ENCODE measurements around the gene NCDN. TPM values are rescaled to one million over a fixed set of nuclear protein-coding genes. Genes with fewer than 3 reads are reported as not detected.

NCDN gene
- total RNA-seq, 1 donor from 2014 or later = 26.1 TPM

DNA sequence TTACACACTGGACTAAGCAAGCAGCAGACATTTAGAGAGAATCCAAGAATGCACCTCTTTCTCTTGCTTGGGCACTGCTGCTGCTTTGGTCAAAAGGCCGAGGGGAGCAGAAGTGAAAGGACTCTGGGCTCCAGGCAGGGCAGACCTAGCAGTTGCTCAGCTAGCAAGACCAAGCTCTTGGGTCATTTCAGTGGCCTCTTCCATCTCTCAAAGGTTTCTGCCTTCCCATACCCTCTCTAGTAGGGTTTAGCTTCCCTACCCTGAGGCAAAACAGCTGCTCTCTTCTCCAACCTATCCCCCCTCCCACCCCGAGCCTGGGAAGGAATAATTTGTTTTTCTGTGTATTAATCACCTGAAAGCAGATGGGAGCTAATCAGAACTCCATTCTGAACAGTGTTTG lies 41.3 kb downstream of the NCDN start:
- DNase-seq = no peak
- H3K4me1 ChIP-seq = no peaks in the 10 kb centered on the region
- H3K36me3 ChIP-seq = peaks cover 51% of the 10 kb centered on the region
- no peak overlapping the region for H3K27ac ChIP-seq (replicated peaks)
- no peaks in the 10 kb centered on the region for H3K27me3 ChIP-seq (ENCODE audit: low read depth)
- H3K9me3 ChIP-seq (replicated peaks) = no peaks in the 10 kb centered on the region
- intact Hi-C loops (cut with micrococcal nuclease) = no loop called here
- TF ChIP-seq, protein P1, sequence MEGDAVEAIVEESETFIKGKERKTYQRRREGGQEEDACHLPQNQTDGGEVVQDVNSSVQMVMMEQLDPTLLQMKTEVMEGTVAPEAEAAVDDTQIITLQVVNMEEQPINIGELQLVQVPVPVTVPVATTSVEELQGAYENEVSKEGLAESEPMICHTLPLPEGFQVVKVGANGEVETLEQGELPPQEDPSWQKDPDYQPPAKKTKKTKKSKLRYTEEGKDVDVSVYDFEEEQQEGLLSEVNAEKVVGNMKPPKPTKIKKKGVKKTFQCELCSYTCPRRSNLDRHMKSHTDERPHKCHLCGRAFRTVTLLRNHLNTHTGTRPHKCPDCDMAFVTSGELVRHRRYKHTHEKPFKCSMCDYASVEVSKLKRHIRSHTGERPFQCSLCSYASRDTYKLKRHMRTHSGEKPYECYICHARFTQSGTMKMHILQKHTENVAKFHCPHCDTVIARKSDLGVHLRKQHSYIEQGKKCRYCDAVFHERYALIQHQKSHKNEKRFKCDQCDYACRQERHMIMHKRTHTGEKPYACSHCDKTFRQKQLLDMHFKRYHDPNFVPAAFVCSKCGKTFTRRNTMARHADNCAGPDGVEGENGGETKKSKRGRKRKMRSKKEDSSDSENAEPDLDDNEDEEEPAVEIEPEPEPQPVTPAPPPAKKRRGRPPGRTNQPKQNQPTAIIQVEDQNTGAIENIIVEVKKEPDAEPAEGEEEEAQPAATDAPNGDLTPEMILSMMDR (IDR thresholded peaks at IDR 0.05; ENCODE audit: borderline replicate concordance) = no peak
- no peak overlapping the region for H3K4me3 ChIP-seq

DNA sequence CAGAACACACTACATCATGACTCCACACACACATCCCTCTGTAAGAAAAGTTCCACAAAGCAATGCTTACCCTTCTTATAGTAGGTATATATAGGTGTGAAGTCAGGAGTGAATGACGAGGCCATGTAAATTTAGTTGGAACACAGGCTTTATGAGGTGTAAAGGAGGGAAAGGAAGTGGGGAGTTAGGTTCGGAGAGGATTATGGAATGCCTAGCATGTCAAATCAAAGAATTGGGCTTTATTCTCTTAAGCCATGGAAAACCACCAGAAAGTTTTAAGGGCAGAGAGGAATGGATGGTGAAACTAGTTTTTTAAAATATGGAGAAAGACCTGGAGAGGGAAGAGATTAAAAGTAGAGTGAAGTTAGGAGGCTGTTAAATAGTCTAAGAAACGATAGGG lies 41.8 kb downstream of the NCDN start:
- DNase-seq = no peak
- no peak overlapping the region for H3K4me3 ChIP-seq
- H3K36me3 ChIP-seq = peaks cover 56% of the 10 kb centered on the region
- no peak overlapping the region for H3K27ac ChIP-seq (replicated peaks)
- intact Hi-C loops (cut with micrococcal nuclease) = no loop called here
- no peaks in the 10 kb centered on the region for H3K9me3 ChIP-seq (replicated peaks)
- no peaks in the 10 kb centered on the region for H3K27me3 ChIP-seq (ENCODE audit: low read depth)
- TF ChIP-seq, protein P1 (IDR thresholded peaks at IDR 0.05; ENCODE audit: borderline replicate concordance) = no peak
- no peaks in the 10 kb centered on the region for H3K4me1 ChIP-seq

DNA sequence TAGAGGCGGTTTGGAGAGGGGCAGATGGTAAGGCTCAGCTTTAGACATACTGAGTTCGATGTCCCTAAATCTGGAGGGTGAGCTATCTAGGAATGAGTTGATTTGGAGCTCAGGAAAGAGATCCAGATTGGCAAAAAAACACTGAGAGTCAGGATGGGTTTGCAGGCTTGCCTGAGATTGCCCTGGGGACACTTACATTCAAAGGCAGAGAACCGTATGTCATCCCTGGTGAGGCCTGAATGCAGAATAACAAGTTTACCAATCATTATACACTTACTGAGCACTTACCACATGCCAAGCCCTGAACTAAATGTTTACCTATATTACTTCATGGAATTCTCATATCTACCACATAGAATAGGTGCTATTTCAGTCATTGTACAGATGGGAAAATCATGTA lies 43.0 kb downstream of the NCDN start:
- Histone ChIP-seq H3K27ac (replicated peaks) (no peak overlapping the region), H3K27me3 (ENCODE audit: low read depth) (no peaks in the 10 kb centered on the region), H3K4me3 (no peak overlapping the region), H3K4me1 (no peaks in the 10 kb centered on the region), H3K36me3 (peaks cover 68% of the 10 kb centered on the region), H3K9me3 (replicated peaks) (no peaks in the 10 kb centered on the region)
- TF ChIP-seq, protein P1 (IDR thresholded peaks at IDR 0.05; ENCODE audit: borderline replicate concordance) = no peak
- intact Hi-C loops (cut with micrococcal nuclease) = no loop called here
- DNase-seq = no peak

DNA sequence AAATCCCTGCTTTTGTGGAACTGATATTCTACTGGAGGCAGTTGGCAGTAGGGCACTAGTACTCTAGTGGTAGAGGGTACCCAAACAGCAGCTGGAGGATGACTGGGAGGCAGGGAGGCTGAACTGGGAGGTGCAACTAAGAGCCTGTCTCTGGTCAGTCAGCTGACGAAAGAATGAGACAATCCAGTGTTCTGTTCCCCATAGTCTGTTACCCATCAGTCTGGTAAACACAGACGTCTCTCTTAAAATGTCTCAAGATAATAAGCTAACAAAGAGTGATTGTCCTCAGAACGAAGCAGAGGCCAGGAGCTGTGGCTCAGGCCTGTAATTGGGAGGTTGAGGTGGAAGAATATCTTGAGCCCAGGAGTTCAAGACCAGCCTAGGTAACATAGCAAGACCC lies 45.9 kb downstream of the NCDN start:
- Histone ChIP-seq H3K4me1 (no peaks in the 10 kb centered on the region), H3K9me3 (replicated peaks) (no peaks in the 10 kb centered on the region), H3K27me3 (ENCODE audit: low read depth) (no peaks in the 10 kb centered on the region), H3K4me3 (no peak overlapping the region), H3K36me3 (peaks cover 95% of the 10 kb centered on the region), H3K27ac (replicated peaks) (no peak overlapping the region)
- intact Hi-C loops (cut with micrococcal nuclease) = no loop called here
- TF ChIP-seq, protein P1 (IDR thresholded peaks at IDR 0.05; ENCODE audit: borderline replicate concordance) = no peak
- DNase-seq = no peak

DNA sequence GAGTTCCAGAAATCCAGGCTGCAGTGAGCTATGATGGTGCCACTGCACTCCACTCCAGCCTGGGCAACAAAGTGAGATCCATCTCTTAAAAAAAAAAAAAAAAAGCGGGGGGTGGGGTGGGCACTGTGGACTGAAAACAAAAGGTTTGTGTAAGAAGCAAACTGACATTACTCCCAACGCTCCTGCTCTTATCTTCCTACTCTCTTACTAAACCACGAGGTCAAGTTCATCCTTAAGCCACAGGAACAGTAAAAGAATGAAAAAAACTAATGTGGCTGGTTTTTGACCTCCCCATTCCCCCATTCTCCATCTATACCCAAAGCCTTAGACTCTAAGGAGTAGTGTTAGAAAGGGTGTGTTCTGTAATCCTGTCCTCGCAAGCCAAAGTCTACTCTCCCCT lies 46.3 kb downstream of the NCDN start:
- no peak overlapping the region for H3K4me3 ChIP-seq
- no peak overlapping the region for H3K27ac ChIP-seq (replicated peaks)
- peaks cover 97% of the 10 kb centered on the region for H3K36me3 ChIP-seq
- intact Hi-C loops (cut with micrococcal nuclease) = no loop called here
- TF ChIP-seq, protein P1 (IDR thresholded peaks at IDR 0.05; ENCODE audit: borderline replicate concordance) = no peak
- no peaks in the 10 kb centered on the region for H3K9me3 ChIP-seq (replicated peaks)
- peaks cover 3% of the 10 kb centered on the region for H3K4me1 ChIP-seq
- no peak for DNase-seq
- no peaks in the 10 kb centered on the region for H3K27me3 ChIP-seq (ENCODE audit: low read depth)
